ENCODE data around the gene TENM4. TPM values are rescaled to one million over a fixed set of nuclear protein-coding genes. Genes with fewer than 3 reads are reported as not detected.

Gene TENM4
- total RNA-seq, 1 experiment from 2014 or later: 22.6 TPM

DNA sequence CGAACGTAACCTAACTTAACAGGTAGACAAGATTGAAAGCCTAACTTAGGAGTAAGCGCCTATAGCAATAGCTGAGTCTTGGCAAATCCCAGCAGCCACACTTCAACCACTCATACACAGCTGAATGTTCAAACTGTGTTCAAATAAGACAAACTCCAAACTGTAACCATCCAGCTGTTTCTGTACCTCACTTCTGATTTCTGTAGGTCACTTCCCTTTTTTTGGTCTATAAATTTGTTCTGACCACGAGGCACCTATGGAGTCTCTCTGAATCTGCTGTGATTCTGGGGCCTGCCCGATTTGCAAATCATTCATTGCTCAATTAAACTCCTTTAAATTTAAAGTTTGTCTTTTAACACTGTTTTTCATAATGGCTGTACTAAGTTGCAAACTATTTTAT is 8.2 kb upstream of the TENM4 start:
- no peak for DNase-seq (ENCODE audit: low read depth)

DNA sequence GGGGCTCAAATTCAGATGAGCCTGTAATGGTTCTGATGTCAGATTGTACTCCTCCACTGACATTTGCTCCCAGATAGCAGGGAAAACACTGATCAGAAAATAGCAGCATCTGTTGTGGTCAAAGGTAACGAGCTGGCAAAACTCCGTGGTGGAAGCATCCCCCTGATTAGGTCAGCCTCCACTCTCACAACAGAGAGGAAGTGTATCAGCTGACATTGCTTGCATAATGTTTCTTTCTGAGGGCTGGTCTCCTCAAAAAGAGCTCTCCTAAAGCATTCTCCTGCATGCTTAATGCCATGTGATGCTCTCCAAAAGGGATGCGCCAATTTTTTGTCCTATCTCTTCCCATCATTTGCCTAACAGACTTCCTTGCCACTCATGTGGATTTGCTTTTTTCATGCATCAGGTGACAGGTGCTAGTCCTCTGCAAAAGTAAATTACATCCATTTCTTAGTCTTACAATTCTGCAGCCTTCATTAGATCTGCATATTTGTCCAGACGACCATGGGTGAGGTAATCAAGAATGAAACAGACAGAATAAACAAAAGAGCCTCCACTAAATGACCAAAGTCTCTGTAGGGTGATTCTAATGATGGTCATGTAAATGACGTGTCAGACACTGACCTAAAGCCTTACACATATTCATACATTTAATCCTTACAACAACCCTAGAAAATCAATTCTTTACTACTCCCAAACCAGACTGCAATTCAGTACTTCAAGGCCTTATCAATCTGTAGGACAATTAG is 6.4 kb upstream of the TENM4 start:
- DNase-seq (ENCODE audit: low read depth): no peak

DNA sequence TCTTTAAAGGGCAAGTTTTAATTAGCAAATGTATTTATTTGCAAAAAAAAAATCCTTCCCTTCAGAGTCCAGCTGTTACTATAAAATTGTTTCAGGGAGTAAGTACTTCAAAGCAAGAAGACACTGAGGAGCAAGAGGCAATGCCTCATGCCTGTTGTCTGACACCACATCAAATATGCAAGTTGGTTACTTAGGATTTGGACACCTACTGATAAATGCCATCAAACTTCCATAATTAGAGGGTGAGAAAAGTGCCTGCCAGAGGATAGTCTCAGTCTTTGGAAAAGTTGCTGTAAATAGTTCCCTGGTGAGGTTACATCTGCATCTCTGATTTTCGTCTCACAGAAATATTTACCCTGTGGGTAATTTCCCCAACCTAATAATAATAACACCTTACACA is 4.1 kb upstream of the TENM4 start:
- no peak for DNase-seq (ENCODE audit: low read depth)

DNA sequence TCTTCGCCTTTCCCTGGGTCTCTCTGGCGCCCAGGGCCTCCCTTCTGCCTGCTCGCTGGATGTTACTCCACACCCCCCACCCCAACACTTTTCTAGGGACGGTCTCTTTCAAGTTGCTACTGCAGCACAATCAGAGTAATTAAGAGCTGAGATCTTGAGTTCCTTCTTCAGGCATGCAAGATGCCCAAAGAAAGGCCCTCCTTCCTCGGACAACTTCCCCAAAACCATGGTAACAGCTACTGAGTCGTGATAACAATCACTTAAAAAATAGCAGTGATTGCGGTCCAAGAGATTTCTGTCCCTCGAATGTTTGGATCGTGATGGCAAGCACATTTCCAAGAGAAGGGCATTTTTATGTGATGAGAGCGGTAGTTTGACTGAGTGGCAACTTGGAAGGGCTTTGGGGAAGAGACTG is 638 bp upstream of the TENM4 start:
- DNase-seq (ENCODE audit: low read depth): peak; percentile 79

DNA sequence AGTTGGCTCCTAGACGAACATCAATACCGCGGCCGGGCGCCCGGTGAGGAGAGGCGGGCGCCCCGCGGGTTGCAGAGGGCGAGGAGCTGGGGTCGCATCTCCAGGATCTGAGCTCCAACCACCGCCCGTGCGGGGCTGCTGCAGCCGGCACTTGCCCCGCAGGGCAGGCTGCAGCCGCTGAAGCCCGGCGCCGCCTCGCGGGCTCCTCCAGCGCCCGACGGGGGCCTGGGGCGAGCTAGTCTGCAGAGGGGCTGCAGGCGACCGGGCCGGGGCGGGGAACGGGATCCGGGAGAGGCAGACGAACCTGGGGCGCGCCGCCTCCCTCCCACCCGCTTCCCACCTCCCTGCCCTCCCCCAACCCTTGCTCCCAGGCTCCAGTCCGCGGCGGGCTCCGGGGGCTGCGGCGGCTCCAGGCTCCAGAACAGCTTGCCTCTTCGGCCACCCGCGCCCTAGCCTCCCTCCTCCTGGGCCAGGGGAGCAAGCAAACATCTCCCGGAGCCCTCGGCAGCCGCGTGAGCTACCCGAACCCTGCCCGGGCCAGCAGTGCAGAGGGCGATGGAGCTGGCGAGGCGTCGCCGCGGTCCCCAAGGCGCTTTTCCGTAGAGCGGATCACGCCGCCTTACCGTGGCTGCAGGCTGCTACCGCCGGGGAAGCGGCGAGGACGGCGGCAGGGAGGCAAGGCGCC is 802 bp downstream of the TENM4 start:
- DNase-seq (ENCODE audit: low read depth): peak; percentile 37

DNA sequence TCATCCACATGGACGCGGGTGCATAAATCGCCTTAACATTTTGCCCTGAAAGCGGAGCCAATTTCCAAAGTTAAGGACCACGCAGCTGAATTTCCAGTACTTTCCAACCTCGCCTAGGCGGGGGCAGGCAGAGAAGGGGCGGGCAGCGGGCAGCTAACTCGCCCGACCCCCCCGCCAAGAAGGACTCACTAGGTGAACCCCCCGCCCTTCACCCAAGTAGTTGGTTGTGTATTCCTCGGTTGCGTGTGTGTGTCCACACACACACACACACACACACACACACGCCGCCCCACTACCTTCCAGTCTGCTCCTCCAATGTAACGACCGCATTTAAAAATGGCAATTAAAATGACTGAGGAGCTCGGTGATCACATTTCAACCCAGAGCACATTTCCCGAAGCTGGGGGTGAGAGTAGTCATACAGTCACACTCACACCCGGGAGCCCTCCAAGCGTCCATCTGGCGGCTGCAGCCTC is 1.4 kb downstream of the TENM4 start:
- DNase-seq (ENCODE audit: low read depth): peak; percentile 60

DNA sequence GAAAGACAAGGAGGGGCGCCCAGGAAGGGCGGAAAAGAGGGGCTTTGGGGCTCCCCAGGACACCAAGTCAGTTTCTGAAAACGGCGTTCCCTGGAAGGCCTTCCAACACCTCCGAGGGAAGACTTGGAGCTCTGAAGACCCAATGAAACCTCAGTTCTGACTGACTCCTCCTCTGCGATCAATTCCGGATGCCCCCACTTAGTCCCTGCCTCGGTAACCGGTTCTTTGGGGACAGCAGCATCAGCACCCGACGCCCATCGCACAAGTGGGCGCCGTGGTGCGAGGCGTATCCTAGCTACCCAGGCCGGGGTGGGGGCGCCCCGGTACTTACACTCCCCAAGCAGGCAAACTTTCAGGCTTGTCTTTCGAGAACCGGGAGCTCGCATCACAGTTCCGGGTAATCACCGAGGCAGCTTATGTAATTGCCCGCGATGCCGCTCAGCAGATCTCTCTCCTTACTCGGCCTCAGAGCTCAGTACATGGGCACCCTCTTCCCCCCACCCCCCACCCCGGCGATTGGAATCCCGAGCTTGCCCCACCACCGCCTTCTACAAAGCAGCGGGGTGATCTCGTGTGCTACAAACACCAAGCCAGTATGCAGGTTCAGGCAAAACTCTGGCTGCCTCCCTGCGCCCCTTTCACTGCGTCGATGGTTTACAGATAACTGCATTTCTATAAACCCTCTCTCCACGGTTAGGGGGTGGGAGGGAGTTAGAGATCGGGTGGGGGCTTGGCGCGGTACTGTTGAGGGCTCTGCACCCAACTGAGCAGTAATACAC is 2.0 kb downstream of the TENM4 start:
- peak; percentile 66 for DNase-seq (ENCODE audit: low read depth)

DNA sequence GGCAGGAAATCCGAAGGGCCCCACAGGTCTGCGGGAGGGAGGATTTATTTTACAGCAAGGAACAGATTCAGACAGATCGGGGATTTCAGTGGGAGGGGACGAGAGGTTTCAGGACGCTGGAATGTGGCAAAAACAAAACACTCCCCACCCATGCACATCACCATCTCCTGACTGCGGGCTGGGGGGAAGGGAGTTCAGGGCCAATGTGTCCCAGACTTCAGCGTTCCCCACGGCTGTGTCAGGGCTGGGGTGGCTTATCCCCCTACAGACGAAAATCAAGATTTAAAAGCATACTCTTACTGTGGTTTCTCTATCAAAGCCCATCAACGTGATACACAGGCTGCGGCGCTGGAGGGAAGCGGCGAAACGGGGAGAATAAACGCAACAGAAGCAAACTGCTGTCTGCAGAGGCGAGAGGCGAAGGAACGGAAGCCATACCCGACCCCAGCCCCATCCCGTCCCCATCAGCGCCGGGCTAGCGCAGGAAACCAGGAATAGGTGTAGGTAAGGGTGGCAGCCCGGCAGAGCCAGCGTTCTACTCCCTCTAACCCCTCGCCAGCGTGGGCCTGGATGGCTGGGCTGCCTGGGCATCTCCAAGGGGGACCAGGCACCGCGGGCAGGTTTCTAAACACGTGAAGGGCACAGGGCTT is 2.7 kb downstream of the TENM4 start:
- peak; percentile 82 for DNase-seq (ENCODE audit: low read depth)

DNA sequence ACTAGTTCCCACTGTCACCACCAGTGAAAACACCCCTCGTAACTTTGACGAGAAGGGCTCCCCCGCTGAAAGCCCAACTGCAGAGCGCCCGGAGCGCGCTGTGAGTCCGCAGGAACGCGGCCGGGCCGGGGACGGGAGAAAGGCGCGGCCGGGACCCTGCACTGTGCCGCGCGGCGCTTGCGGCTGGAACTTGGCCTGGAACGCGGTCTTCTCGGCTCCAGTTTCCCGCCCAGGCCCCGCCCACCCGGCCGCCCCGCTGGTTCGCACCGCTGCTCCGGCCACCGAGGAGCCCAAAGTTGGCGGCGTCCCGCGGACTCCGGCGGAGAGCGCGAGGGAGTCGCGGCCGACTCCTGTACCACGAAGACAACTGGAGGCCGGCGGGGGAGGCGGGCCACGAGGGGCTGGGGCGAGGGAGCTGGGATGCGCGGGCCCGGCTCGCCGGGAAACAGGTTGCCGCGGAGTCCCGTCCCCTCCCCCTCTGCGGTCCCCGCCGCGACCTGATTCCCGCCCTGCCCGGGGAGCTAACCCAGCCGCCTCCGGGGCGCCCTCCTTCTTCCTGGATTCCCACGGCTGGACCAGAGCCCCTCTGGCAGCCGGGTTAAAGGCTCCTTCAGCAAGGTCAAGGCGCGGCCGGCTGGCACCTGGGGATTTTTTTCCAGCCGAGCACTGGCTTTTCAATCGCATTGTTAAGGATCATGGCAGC is 3.4 kb downstream of the TENM4 start:
- DNase-seq (ENCODE audit: low read depth): peak; percentile 72

DNA sequence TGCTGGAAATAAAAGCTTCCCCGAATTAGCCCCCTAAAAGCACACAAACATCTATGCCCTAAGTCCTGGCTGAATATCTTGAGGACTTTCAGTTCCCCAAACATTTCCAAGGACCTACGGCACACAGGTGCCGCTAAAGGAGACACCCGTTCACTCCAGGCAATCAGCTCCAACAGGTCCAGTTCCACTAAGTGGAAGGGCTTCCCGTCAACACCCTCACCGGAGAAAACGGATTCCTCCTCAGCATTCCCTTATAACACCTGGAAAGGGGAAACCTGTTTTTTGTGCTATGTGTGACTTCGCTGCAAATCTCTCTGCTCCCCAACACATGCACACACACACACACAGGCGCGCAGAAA is 3.9 kb downstream of the TENM4 start:
- DNase-seq (ENCODE audit: low read depth): no peak

DNA sequence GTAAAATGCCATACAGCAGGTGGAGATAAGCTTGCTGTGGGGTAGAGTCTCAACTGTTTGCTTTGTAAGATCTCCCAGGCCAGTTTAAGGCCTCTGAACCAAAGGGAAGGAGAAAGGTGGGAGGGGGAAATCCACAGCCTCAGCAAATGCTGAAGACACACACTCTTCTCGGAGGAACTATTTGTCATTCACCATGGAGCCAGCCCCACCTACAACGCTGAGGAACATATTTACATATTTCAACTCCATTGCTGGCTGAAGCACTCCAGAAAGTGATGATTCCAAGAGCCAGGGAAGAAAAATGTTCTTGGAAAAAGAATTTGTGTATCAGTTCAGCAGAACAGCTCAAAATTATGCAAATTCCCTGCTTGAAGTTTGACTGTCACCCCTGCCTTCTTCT is 6.5 kb downstream of the TENM4 start:
- DNase-seq (ENCODE audit: low read depth): no peak

DNA sequence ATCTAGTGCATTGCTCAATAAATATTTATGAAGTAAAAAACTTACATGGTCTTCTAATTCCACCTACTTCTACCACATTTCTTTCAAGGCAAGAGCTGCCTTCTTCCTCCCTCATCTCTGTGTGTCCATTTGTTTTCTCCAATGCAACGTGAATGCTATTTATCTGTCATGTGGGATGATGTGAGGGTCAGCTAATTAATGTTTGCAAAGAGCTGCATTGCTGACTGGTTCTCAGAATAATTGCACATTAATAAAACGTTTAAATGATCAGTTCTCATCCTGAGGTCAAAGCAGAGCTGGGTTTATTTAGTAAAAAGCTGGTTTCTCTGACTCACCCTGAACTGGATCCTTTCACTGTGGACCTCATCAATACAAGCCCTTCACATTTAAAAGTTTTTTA is 8.7 kb downstream of the TENM4 start:
- no peak for DNase-seq (ENCODE audit: low read depth)

DNA sequence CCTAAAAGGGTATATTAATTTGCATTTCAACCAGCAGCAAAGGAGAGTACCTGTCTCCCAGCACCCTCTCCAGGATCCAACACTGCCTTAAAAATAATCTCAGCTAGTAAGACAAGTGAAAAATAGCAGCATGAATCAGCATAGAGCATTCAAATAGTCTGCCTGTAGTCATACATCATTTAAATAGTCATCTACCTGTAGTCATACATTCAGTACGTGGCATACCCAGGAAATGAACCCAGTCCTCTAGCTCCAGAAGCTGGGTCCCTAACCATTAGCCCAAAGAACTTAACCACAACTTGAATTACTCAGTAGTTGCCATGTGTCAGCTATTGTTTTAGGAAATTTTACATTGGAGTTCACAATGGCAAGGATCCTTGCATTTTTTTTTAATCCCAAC is 9.3 kb downstream of the TENM4 start:
- peak; percentile 93 for DNase-seq (ENCODE audit: low read depth)

DNA sequence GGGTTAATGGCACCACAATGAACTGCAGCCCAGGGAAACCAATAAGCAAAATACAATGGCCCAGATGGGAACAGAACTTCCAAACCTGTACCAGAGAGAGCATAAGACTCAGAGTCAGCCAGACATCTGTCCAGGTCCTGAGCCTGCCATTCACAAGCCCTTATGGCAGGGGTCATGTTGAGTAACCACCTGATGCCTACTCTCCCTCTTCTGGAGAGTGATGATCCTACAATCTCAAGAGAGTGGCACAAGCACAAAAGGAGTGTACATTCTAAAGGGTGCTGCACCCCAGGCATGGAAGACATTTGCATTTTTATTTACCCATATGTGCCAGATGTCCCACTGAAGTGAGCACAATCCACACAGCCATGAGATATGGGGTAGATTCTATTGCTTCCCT is 10.6 kb downstream of the TENM4 start:
- peak; percentile 37 for DNase-seq (ENCODE audit: low read depth)

DNA sequence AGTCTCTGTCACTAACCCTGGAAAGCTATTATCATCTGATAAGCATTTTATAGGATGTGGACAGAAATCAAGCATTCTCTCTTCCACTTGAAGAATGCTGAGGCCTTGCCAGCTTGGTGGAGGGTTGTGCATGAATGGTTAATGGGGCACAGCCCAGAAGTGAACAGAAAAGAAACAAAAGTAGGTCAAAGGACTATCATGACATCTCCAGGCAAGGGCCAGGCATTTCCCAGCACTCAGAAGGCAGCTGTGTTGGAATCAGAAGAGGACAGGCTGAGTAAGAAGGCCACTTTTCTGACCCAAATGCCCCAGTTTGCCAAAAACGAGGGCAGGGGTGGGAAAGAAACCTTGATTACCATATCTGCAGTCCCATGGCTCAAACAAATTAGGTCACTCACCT is 12.4 kb downstream of the TENM4 start:
- peak; percentile 86 for DNase-seq (ENCODE audit: low read depth)

DNA sequence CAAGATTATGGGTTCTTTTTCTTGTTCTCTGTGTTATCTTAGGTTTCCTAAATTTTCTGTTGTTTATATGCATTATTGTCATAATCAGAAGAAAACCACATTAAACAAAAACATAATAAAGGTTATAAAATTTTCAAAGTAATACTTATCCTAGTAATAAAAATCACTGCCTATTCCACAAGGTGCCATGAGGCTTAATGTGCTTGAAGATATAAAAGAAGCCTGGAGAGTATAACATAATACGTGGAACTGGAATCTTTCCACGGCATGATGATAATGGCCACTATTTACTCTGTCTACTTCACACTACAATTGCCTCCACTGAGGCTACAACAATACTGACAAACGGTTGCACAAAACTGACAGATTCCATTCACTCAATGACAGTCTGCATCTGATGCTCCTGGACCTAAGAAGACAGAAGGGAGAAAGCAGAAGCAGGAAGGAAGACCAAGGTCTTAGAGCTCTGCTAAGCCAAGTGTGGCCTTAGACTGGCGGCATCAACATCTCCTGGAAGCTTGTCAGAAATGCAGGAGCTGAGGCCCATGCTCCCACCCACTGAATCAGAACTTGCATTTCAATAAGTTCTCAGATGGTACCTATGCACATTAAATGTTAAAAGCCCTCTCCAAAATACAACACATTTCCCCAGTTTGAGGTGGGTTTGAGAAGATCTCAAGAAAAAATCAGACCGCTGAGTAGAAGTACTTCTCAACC is 13.1 kb downstream of the TENM4 start:
- no peak for DNase-seq (ENCODE audit: low read depth)

DNA sequence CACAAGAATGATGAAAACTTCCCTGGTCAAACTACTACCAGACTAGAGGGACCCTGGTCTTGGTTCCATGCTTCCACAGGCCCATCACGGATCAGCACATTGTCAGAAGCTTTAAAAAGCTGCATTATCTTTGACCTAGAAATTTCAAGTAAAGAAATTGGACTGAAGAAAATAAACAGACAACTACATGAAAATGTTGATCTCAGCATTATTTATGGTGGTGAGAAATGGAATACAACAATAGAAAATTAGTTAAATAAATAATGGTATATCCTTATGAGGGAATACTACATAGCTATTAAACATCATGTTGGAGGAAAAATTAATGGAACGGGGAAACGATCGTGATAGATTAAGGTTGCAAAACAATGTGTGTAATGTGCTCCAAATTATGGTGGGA is 13.7 kb downstream of the TENM4 start:
- DNase-seq (ENCODE audit: low read depth): no peak

DNA sequence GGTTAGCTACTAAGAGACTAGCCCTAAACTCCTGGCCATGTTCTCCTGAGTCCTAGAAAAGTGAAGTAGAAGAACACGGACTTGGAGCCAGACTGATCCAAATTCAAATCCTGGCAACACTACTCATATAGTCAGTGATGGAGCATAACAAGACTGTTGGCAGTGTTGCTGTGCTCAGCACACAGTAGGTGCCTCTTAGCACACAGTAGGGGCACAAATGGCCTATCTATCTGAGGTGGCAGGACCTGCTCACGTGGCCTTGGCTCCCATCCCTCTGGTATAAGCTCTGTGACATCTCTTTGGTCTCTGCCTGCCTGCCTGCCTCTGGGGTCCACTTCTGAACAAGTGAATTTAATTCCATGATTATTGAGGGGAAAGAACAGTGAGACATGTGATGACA is 15.4 kb downstream of the TENM4 start:
- DNase-seq (ENCODE audit: low read depth): no peak

DNA sequence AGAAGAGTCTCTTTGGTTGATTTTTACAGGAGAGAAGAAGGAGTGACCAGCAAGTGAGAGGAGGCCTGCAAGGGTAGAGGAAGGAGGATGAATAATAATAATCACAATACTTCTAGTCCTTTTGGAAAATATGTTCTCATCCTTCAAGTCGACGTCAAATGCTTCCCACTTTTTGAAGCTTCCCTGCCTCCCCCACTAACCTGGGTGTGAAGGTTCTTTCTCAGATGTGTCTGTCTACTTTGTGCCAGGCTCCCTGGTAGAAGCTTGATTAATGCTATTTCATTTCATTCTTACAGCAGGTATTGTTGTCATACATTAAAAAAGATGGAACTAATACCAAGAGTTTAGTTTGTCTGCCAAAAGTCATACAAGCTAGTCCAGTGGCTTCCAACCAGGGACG is 17.1 kb downstream of the TENM4 start:
- no peak for DNase-seq (ENCODE audit: low read depth)

DNA sequence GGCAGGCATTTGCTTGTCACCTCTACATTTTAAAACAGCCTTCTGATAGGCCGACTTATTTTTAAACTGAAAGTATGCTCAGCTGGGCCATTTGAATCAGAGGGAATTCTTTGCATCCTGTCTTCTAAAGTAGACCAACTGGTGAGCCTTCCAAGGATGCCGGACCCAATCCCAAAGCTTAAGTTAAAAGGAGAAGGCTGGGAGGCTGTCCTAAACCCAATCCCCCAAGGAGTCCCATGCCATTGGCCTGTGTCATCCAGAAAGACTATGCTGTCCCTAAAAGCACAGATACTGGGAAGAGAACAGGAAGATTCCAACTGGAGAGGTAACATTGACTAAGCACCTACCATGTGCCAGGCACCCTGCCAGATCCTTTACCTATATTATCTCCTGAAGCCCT is 18.0 kb downstream of the TENM4 start:
- DNase-seq (ENCODE audit: low read depth): no peak

DNA sequence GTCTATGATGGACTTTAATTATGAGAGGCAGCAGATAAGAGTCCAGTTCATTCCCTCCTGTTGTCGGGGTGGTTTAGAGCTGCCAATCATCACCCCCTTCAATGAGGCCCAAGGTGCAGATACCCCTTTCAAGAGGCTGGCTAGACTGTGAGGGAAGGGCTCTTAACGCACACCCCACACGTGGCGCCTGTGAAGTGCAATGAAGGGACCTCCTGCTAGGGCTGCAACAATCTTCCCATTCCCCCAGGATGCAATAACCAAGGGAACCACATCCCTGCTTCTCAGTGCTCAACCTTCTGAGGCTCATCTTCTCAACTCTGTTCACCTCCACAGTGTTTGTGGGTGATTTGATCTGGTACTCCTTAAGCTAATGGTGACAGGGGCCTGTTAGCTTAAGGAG is 19.0 kb downstream of the TENM4 start:
- no peak for DNase-seq (ENCODE audit: low read depth)

All from M059J (cell line).